ENCODE measurements around the gene PPP1CC. TPM values are rescaled to one million over a fixed set of nuclear protein-coding genes. Genes with fewer than 3 reads are reported as not detected.

The PPP1CC gene
- total RNA-seq, 4 donors from 2014 or later: 110 to 224 (median 134) TPM

DNA sequence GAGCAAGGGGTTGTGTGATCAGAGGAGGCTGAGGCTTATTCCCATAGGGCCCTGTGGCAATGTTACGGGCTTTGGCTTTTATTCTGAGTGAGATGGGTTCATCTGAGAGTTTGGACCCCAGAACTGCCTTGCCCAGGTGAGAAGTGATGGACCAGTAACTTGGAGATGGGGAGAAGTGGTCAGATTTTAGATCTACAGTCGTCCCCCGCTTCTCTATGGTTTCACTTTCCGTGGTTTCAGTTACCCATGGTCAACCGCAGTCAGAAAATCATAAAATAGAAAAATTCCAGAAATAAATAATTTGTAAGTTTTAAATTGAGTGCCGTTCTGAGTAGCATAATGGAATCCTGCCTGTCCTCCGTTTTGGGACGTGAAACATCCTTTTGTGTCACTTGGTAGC, 40.2 kb upstream of the PPP1CC start:
- DNase-seq: no peak
- no peaks in the 10 kb centered on the region for H3K4me1 ChIP-seq
- TF ChIP-seq POLR2A (IDR thresholded peaks at IDR 0.05): no peak
- TF ChIP-seq, protein P1, sequence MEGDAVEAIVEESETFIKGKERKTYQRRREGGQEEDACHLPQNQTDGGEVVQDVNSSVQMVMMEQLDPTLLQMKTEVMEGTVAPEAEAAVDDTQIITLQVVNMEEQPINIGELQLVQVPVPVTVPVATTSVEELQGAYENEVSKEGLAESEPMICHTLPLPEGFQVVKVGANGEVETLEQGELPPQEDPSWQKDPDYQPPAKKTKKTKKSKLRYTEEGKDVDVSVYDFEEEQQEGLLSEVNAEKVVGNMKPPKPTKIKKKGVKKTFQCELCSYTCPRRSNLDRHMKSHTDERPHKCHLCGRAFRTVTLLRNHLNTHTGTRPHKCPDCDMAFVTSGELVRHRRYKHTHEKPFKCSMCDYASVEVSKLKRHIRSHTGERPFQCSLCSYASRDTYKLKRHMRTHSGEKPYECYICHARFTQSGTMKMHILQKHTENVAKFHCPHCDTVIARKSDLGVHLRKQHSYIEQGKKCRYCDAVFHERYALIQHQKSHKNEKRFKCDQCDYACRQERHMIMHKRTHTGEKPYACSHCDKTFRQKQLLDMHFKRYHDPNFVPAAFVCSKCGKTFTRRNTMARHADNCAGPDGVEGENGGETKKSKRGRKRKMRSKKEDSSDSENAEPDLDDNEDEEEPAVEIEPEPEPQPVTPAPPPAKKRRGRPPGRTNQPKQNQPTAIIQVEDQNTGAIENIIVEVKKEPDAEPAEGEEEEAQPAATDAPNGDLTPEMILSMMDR (IDR thresholded peaks at IDR 0.05): no peak
- no peaks in the 10 kb centered on the region for H3K36me3 ChIP-seq
- H3K27me3 ChIP-seq: no peaks in the 10 kb centered on the region
- no peak overlapping the region for H3K27ac ChIP-seq
- no peak overlapping the region for H3K4me3 ChIP-seq
- no peaks in the 10 kb centered on the region for H3K9me3 ChIP-seq
- intact Hi-C loops (cut with DNase I; ENCODE audit: low total_unique reads): no loop called here

DNA sequence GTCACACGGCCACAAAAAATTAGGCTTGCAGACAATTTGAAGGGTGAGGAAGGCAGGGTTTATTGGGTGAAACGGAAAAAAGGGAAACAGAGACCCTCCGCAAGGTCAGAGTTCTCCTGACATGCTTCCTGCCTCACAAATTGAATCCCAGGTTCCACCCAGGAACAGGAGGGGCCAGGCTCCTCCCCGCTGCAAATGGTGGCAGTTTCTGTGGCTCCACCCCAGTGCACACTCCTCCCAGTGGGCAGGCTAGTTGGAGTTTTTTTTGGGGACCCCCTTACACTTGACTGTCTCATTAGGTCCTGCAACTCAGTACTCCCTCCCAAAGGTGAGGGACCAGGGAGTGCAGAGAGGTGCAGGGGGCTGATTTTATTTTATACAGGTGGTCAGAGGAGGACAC, 39.4 kb upstream of the PPP1CC start:
- TF ChIP-seq POLR2A (IDR thresholded peaks at IDR 0.05): no peak
- TF ChIP-seq, protein P1 (IDR thresholded peaks at IDR 0.05): no peak
- no peaks in the 10 kb centered on the region for H3K9me3 ChIP-seq
- no peak overlapping the region for H3K4me3 ChIP-seq

DNA sequence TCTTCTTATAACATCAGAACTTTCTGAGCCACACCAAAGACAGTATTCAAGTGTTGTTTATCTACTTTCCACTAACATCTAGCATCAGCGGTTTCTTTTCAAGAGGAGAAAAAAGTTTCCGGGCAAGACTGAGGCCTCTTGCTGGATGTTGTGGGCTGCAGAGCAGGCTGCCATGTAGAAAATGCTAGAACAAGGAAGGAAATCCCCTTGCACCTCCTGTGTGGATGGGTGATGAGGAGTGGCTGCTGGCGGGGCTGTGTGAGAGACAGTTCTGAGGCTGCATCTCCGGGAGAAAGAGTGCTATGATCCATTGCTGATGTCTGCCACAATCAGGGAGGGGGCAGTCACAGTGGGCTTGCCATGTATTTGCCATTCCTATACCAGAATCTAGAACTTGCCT, 37.8 kb upstream of the PPP1CC start:
- Histone ChIP-seq H3K27ac (no peak overlapping the region), H3K27me3 (no peaks in the 10 kb centered on the region), H3K9me3 (no peaks in the 10 kb centered on the region), H3K36me3 (no peaks in the 10 kb centered on the region), H3K4me3 (no peak overlapping the region), H3K4me1 (no peaks in the 10 kb centered on the region)
- intact Hi-C loops (cut with DNase I; ENCODE audit: low total_unique reads): no loop called here
- TF ChIP-seq POLR2A (IDR thresholded peaks at IDR 0.05): no peak
- TF ChIP-seq, protein P1 (IDR thresholded peaks at IDR 0.05): no peak
- no peak for DNase-seq

More for the DNA sequence above, 39.4 kb upstream of the PPP1CC start:
- intact Hi-C loops (cut with DNase I; ENCODE audit: low total_unique reads): no loop called here
- no peaks in the 10 kb centered on the region for H3K4me1 ChIP-seq
- DNase-seq: no peak
- no peaks in the 10 kb centered on the region for H3K36me3 ChIP-seq
- no peak overlapping the region for H3K27ac ChIP-seq
- H3K27me3 ChIP-seq: no peaks in the 10 kb centered on the region

DNA sequence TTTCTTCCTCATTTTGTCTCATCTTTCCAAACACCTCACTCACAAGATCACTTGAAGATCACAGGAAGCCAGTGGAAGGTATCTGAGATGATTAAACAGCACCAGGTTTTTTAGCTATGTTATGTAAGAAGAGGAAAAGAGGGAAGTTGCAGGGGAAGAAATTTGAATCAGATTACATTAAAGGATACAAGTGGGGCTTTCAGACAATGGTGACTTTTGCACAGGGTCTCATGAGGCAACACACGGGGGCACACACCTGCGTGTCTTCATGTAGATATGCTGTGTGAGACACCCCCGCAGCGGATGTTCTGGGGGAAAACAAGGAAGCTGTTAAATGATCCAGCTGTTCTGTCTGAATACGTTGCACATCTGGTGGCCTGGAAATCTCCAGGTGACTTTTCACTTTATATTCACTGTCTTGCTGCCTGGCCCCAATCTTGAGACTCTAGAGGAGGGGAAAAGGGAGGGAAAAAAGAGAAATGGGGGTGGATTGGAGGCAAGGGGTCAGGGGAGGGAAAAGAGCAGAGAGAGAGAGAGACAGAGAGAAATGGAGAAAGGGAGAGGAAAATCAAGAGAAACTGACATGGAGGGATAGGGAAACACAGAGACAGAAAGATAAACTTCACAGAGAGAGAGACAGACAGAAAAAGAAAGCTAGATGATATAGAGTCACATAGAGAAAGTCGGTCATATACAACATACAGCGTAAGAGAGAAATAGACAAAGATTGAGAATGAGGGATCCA, 36.3 kb upstream of the PPP1CC start:
- Histone ChIP-seq H3K27ac (no peak overlapping the region), H3K27me3 (no peaks in the 10 kb centered on the region), H3K9me3 (no peaks in the 10 kb centered on the region), H3K36me3 (no peaks in the 10 kb centered on the region), H3K4me1 (no peaks in the 10 kb centered on the region), H3K4me3 (no peak overlapping the region)
- intact Hi-C loops (cut with DNase I; ENCODE audit: low total_unique reads): no loop called here
- DNase-seq: no peak
- TF ChIP-seq, protein P1 (IDR thresholded peaks at IDR 0.05): no peak
- no peak for TF ChIP-seq POLR2A (IDR thresholded peaks at IDR 0.05)

DNA sequence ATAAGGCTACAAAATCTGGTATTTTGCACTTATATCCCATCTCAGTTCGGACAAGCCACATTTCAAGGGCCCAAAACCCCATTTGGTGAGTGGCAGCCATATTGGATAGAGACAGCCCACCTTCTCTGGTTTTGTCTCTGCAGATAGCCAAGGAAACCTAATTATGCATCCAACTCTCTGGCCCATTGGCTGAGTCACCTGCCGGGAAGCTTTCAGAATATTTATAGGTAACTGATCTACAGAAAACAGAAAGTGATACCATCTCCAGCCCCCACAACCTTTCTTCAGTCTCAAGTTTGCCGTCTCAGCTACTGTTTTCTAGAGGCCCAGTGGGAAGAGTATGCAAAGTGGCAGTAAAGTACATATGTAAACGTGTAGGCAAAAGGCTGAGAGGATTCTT, 33.7 kb upstream of the PPP1CC start:
- Histone ChIP-seq H3K9me3 (no peaks in the 10 kb centered on the region), H3K27me3 (no peaks in the 10 kb centered on the region), H3K27ac (no peak overlapping the region), H3K36me3 (no peaks in the 10 kb centered on the region), H3K4me1 (no peaks in the 10 kb centered on the region), H3K4me3 (no peak overlapping the region)
- TF ChIP-seq, protein P1 (IDR thresholded peaks at IDR 0.05): no peak
- no peak for TF ChIP-seq POLR2A (IDR thresholded peaks at IDR 0.05)
- intact Hi-C loops (cut with DNase I; ENCODE audit: low total_unique reads): no loop called here
- no peak for DNase-seq

Data from uterus (tissue), 4 donors.